RCC 7860 (cell line): ENCODE results near the gene RAB31.

Experiments
- DNase-seq: peaks from one replicate; pipeline ENCODE4 v3.0.0-alpha.2; 2015; ENCODE audit warnings: low spot score
- FAIRE-seq: peaks from 2 replicates; lab custom pipeline; 2012; peaks lifted over from hg19 to GRCh38; lab: Jason Lieb, UNC

Gene RAB31

GRCh38 chr18:9690418-9691188, 17.5 kb upstream of the RAB31 start:
- no peak for DNase-seq
- no peak for FAIRE-seq

- DNase-seq (no peak), FAIRE-seq (no peak)
Measured at GRCh38 chr18:9691235-9691634, 16.9 kb upstream of the RAB31 start.

- FAIRE-seq = no peak
- no peak for DNase-seq
Measured at GRCh38 chr18:9694174-9694573, 13.9 kb upstream of the RAB31 start.

DNA sequence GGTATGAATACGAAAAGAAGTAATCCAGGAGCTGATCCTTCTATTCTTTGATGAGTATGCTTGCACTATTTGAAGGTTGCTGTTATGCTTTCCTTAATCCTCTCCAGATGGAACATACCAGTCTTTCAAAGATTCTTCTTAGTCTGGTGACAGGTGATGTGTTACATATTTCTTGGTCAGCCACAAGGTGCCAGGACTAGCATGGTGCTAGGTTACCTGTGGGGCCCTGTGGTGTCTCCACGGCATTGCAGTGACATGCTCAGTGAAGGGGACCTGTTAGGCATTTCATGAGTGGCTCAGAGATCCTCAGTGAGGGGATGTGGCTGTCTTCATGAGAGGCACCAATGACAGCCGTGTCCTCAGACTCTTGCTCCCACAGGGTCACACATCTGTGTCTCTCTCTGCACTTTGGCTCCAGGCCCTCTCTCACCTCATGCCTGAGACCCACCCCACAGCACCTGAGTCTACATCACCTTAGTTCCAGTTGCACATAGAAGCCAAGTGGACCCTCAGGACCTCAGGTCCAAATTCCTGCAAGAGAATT, 13.1 kb upstream of the RAB31 start:
- FAIRE-seq = no peak

DNA sequence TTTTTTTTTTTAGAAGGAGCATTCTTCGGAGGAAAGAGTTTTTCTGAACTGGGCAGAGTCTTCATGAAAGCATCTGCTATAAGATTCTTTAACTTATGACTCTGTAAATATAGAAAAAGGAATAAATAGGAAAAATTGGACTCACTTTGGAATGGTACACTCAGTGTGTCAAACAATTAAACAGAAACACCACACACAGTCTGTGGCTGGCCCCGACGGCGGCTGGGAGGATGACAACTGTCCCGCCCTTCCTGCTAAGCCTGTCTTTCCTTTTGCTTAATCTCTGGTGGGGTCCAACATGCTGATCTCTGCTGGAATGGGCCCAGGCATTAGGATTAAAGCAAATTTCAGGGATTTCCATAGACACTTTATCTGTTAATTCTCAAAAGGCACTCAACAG, 12.5 kb upstream of the RAB31 start:
- DNase-seq = no peak

More for the DNA sequence above, 13.1 kb upstream of the RAB31 start:
- no peak for DNase-seq

DNA sequence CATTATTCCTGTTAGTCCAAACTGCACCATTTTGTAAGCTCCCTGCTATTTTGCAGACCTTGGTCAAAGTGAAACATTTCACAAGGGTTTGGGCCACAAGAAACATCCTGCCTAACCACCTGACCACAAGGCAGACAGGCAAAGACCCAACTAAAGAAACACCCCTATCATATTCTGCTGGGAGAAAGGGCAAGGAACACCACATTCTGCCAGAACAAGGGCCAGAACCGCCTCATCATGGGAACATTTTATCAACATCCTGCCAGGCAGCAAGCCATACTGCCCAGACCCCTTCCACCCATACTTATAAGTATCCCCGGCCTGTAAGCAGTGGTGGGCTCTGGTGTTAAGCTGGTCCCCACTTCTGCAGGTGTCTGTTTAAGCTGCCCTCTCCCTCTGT, 12.0 kb upstream of the RAB31 start:
- no peak for DNase-seq
- no peak for FAIRE-seq

More for the DNA sequence above, 12.5 kb upstream of the RAB31 start:
- no peak for FAIRE-seq

DNA sequence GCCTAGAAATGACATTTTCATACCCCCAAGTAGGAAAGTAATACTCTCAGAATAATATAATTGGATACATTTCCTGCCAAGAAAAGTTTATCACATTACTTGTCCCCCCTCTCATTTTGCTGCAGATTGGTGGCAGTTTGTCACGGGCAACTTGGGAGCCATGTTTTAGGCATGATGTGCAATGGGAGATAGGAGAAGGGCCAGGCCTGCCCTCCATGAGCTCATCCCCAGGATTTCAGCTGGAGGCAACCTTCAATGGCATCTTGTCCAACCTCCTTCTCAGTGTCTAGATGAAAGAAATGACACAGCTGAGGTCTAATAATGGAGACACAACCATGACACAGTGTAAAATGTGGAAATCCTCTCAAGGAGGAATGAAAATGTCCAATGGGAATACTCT, 11.4 kb upstream of the RAB31 start:
- FAIRE-seq = no peak
- no peak for DNase-seq

DNA sequence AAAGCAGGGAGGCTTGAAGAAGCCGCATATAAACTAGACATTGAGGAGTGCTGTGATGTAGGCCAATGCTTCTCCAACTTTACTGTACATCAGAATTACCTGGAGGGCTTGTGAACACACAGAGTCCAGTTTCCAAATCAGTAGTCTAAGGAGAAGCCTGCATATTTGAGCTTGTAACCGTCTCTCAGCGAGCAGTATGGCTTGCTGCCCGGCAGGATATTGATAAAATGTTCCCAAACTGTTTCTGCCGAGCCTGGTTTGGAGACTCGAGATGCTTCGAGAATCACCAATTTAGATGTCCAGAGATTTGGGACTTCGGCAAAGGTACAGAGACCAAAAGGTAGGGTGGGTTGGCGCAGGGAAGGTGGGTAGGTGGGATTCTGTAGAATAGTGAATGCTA, 11.0 kb upstream of the RAB31 start:
- DNase-seq = no peak
- FAIRE-seq = no peak

DNA sequence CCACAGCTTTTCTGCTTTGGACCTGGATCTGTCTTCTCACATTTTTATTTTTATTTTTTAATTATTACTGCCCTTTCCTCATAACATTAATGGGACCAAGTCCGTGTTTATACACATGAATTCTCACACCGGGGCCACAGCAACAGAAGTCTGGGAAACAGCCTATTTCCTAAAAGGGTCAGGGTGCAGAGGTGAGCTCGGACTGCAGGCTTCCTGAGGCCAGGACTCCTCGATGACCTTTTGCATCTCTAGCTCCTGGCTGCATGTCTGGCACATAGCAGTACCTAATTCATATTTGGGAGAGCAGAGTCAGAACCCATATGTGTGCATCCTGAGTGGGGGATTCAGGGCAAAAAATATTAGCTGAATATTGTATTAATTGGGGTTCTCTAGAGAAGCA, 9.6 kb upstream of the RAB31 start:
- DNase-seq = no peak
- no peak for FAIRE-seq

DNA sequence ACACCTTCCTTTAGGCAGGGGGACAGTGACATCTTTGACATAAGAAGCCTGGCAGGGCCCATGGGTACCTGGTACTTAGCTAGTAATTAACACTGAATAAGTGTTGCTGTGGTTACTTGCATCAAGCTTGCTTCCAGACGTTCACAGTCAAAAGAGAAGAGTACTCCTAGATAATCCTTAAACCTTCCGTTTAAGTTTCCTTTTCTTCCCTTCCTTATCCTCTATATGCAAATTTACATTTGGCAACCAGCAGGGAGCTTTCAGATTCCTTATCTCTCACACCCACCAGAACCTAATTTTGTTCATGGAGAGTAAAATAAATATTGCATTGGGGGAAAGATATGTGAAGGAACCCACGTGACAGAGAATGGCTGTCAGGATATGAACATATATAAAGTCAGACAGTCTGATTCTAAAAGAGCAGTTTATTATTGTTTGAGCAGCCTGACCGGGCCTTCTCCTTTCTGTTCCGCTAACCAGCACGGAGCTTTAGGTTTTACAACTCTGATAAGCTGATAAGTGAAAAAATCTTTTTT, 7.8 kb upstream of the RAB31 start:
- no peak for DNase-seq
- no peak for FAIRE-seq

DNA sequence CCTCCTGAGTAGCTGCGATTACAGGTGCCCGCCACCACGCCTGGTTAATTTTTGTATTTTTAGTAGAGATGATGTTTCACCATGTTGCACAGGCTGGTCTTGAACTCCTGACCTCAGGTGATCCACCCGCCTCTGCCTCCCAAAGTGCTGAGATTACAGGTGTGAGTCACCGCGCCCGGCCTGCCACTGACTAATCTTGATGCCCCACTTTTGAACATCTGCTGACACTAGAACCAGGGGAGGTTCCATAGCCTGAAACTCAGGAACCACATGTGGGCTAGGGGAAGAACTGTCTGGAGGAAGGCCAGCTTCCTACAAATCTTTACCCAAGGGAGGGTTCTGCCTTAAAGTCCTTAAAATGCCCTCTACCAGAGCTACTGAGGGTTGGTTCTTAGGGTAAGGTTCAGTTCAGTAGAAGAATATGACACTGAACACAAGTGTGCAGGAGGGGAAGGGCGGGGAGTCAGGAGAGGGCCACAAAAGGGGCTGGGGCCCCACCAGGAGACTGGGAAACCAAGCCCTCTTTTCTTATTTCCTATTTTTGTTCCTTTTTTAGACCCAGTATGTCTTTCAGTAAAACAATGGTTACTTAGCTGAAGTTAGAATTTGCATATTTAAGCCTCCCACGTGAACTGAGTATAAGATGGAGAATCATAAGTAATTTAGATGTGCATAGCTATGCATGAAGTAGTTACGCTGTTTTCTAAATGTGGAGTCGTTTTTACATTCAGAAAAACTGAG, 6.3 kb upstream of the RAB31 start:
- DNase-seq (no peak), FAIRE-seq (no peak)

GRCh38 chr18:9704233-9705118, 3.6 kb upstream of the RAB31 start:
- no peak for FAIRE-seq

DNA sequence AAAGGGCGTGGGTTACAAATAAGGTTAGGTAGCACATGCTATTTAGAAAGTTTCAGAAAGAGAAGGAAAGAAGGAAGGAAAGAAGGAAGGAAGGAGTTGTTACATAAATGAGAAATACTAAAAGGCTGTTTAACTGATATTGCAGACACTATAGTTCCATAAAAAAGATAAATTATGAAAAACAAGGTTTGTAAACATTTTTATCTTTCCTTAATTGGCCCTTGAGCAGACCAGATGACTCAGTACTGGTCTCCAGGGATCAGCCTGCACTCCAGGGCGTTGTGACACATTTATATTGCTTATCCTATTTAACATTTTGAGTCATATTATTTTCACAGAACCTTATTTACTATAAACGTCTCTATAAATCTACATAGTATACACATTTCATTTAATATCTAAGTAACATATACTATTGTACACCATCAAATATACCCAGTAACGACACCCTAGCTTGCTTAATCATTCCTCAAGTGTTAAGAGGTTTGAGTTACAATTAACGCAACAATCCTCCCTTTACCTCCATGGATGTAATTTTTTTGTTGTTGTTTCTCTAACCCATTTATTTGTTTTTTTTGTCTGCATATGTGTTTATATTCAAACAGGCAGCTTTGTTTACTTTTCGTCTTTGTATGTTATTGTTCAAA, 2.8 kb upstream of the RAB31 start:
- DNase-seq (no peak), FAIRE-seq (no peak)

More at GRCh38 chr18:9704233-9705118, 3.6 kb upstream of the RAB31 start:
- DNase-seq = no peak

GRCh38 chr18:9706081-9706935, 1.8 kb upstream of the RAB31 start:
- DNase-seq = no peak
- no peak for FAIRE-seq

GRCh38 chr18:9707381-9708056, 582 bp upstream of the RAB31 start:
- FAIRE-seq (no peak), DNase-seq (no peak)

DNA sequence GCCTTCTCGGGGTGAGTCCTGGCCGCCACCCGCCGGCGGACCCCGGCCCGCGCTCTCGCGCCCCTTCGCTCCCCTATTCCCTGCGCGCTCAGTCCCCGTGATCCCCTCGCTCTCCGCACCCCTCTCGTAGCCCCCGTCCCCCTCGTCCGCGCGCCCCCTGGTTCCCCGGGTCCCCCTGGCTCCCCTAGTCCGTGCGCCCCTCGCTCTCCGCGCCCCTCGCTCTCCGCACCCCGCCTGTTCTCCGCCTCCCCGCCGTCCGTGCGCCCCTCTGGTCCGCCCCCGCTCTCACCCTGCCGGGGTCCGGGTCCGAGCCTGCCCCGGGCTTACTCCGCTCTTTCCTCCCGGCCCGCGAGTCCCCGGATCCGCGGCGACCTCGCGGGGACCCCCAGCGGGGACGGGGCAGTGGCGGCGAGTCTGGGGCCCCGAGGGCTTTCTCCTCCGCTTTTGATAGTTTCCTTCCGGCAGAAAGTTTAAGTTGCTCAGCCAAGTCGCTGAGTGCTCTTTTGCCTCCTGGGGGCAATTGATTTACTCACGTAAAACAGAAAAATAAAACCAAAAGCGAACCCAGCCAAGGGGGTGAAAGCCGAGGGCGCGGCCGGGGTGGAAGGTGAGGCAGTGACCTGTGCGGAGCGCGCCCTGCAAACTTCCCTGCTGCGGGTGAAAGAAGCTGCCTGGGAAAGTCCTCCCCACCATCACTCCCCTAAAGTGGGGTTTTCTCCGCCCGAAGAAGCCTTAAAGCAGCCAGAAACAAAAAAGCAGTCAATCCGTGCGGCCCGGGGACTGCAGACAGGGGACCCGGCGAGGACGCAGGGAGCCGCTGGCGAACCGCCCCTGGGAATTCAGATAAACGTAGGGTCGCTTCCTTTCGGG, 568 bp downstream of the RAB31 start:
- DNase-seq (no peak), FAIRE-seq (no peak)

GRCh38 chr18:9709304-9709877, 1.3 kb downstream of the RAB31 start:
- no peak for FAIRE-seq
- no peak for DNase-seq

DNA sequence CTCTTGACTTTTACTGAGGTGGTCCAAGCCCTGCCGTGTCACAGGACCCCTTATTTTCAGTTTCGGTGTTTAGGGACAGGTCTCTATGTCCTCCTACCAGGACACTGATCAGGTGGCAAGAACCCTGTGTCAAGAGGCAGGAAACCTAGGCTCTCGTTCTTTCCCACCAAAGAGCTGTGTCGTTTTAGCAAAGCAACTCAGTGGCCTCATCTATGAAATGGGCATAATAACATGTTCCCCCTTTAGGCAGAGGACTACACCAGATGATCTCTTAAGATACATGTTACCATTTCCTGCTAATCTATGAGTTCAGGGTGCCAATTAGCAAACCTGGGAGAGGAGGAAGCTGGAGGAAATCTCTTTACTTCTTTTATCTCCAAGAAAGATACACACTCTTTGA, 1.9 kb downstream of the RAB31 start:
- DNase-seq = no peak

More for the DNA sequence above, 1.9 kb downstream of the RAB31 start:
- no peak for FAIRE-seq
